Epithelial cell of proximal tubule (primary cell): ENCODE measurements around the gene PBLD. TPM values are rescaled to one million over a fixed set of nuclear protein-coding genes. Genes with fewer than 3 reads are reported as not detected.

Experiments used
- DNase-seq: peaks from one replicate; pipeline ENCODE4 v3.0.0-alpha.2; 2011; ENCODE audit warnings: low read depth
- H3K4me3 ChIP-seq: 2 replicates; pipeline ENCODE4 v1.5.1; 2011; ENCODE audit warnings: low read depth, mild to moderate bottlenecking, low read length
- CTCF ChIP-seq: conservative IDR thresholded peaks from 2 replicates; pipeline ENCODE4 v1.5.1; 2012; ENCODE audit warnings: low read depth, mild to moderate bottlenecking, low read length
- total RNA-seq: library from RNA; depleted of rRNA; stranded (reverse); fragments of >200 nt; gene quantifications from 2 replicates; pipeline ENCODE4 v1.2.3, GENCODE V29; 2015

PBLD gene
- total RNA-seq, 1 donor from 2014 or later = 1.7 TPM

GRCh38 chr10:68269562-68270290, 63.0 kb downstream of the PBLD start:
- no peak overlapping the region for H3K4me3 ChIP-seq
- TF ChIP-seq CTCF = no peak
- no peak for DNase-seq

- DNase-seq = peak; percentile 23
- TF ChIP-seq CTCF = no peak
- no peak overlapping the region for H3K4me3 ChIP-seq
Measured at GRCh38 chr10:68261132-68261856, 71.4 kb downstream of the PBLD start.

- no peak for DNase-seq
- TF ChIP-seq CTCF = no peak
- H3K4me3 ChIP-seq = no peak overlapping the region
Measured at GRCh38 chr10:68253346-68253745, 79.4 kb downstream of the PBLD start.

GRCh38 chr10:68251625-68252495, 80.9 kb downstream of the PBLD start:
- H3K4me3 ChIP-seq = no peak overlapping the region
- no peak for DNase-seq
- TF ChIP-seq CTCF = no peak

GRCh38 chr10:68251151-68251550, 81.6 kb downstream of the PBLD start:
- no peak for TF ChIP-seq CTCF

GRCh38 chr10:68249297-68249696, 83.4 kb downstream of the PBLD start:
- no peak for TF ChIP-seq CTCF
- DNase-seq = no peak

More at GRCh38 chr10:68251151-68251550, 81.6 kb downstream of the PBLD start:
- DNase-seq = no peak
- H3K4me3 ChIP-seq = no peak overlapping the region

More at GRCh38 chr10:68249297-68249696, 83.4 kb downstream of the PBLD start:
- no peak overlapping the region for H3K4me3 ChIP-seq
